K562 (cell line): ENCODE measurements around the gene UTS2R. TPM values are rescaled to one million over a fixed set of nuclear protein-coding genes. Genes with fewer than 3 reads are reported as not detected.
A peak's percentile ranks its signal among the peaks of the same experiment; 100 is the strongest.

Source experiments
- BRD4 ChIP-seq: fragments of 200-600 bp; sonication (generic); IDR thresholded peaks from 2 replicates; pipeline ENCODE4 v1.6.1; 2017; ENCODE audit warnings: inconsistent platforms
- CBX5 ChIP-seq: IDR thresholded peaks from 2 replicates; pipeline ENCODE4 v1.6.1; 2014; ENCODE audit warnings: low read depth, borderline replicate concordance
- DPF2 ChIP-seq: fragments of 450-650 bp; IDR thresholded peaks from 2 replicates; pipeline ENCODE4 v1.6.1; 2016
- NR1H2 ChIP-seq: sonication (generic); formaldehyde crosslinking; IDR thresholded peaks from 2 replicates; pipeline ENCODE4 v1.4.0; 2020; ENCODE audit warnings: mild to moderate bottlenecking, missing genetic modification reagents
- PHB ChIP-seq: fragments of 250-450 bp; sonication (Bioruptor Pico); IDR thresholded peaks from 2 replicates; pipeline ENCODE4 v1.5.0; 2021
- RBM34 ChIP-seq: fragments of 200-400 bp; formaldehyde crosslinking; IDR thresholded peaks from 2 replicates; pipeline ENCODE4 v1.6.1; 2018; ENCODE audit warnings: low read length, borderline replicate concordance; ENCODE audit not compliant: insufficient read depth
- SMARCA5 ChIP-seq: fragments of 450-650 bp; IDR thresholded peaks from 2 replicates; pipeline ENCODE4 v1.6.1; 2016
- ZFX ChIP-seq: sonication (generic); formaldehyde crosslinking; IDR thresholded peaks from 2 replicates; pipeline ENCODE4 v1.8.0; 2022; ENCODE audit warnings: mild to moderate bottlenecking, missing genetic modification reagents, moderate library complexity
- polyA plus RNA-seq, 8 experiments: library from polyadenylated mRNA; depleted of rRNA in 4 of 8; stranded (reverse) in 5 of 8; unstranded in 3 of 8; fragments of >200 nt; fragmentation: Nextera tagmentation in 2 of 8; fragmentation: Illumina TruSeq in 1 of 8; extraction: Ambion mirVana in 2 of 8; extraction: Trizol in 1 of 8; gene quantifications; 2 replicates each; pipeline versions ENCODE4 v1.2.1 to v1.2.3, GENCODE V29; 2011 to 2014; ENCODE audit warnings: inconsistent platforms in 1 of 8, missing spikeins in 1 of 8
- total RNA-seq, 7 experiments: library from RNA; depleted of rRNA in 6 of 7; stranded (reverse); fragments of >200 nt in 6 of 7; fragmentation: Illumina TruSeq in 2 of 7; extraction: Trizol in 2 of 7; gene quantifications; 2 replicates each; pipeline versions ENCODE4 v1.2.1 to v1.2.3, GENCODE V29; 2011 to 2021; ENCODE audit warnings: low replicate concordance in 1 of 7
- TF ChIP-seq, protein P1 (sequence below): fragments of 250-450 bp; sonication (Bioruptor Pico); IDR thresholded peaks from 2 replicates; pipeline ENCODE4 v1.5.0; 2020; ENCODE audit warnings: mild to moderate bottlenecking

The UTS2R gene
- total and polyA plus RNA-seq, 9 of the 15 experiments (the other 6 are each of a cell fraction or from before 2014, with no cell fraction given), result 0.22 TPM; not detected in 8

DNA sequence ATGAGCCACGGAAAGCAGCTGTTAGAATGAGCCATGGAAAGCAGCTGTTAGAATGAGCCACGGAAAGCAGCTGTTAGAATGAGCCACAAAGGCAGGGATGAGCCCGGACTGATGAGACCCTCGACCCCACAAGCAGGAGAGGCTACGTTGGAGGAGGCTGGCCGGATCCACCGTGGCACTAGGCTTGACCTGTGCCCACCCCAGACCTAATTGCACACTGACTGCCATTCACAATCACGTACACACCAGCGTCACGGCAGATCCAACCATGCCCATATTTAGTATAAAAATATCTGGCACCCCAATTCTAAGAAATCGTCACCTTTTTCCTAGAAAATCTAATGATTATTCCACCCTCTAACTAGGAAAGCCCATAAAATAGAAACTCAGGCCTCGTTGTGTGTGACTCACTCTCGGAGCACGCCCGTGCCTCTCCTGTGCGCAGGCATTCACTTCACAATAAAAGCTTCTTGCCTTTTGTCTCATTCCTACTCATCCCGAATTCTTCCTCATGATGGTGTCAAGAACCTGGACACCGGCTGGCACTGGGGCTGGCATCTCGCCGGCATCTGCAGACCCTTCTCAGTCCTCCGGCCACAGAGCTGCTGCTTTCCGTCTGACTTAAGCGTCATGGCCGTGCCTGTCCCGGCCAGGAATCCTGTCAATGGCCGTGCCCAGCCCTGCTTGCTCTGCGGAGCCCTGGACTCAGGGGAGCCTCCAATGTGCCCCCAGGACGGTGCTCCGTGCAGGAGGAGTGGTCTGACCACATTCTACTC is 32.5 kb upstream of the UTS2R start (continued):
- TF ChIP-seq CBX5 (no peak), NR1H2 (0 out of 2 replicates have a peak, but pooled peaks have one; percentile 30), PHB (CRISPR knock-in tag) (no peak), SMARCA5 (no peak), BRD4 (no peak), DPF2 (peak; percentile 87), RBM34 (no peak), ZFX (CRISPR knock-in tag) (peak; percentile 59)
- TF ChIP-seq, protein P1, sequence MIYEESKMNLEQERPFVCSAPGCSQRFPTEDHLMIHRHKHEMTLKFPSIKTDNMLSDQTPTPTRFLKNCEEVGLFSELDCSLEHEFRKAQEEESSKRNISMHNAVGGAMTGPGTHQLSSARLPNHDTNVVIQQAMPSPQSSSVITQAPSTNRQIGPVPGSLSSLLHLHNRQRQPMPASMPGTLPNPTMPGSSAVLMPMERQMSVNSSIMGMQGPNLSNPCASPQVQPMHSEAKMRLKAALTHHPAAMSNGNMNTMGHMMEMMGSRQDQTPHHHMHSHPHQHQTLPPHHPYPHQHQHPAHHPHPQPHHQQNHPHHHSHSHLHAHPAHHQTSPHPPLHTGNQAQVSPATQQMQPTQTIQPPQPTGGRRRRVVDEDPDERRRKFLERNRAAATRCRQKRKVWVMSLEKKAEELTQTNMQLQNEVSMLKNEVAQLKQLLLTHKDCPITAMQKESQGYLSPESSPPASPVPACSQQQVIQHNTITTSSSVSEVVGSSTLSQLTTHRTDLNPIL (CRISPR knock-in tag), result no peak
